Measurements from ENCODE around the gene ZG16B. TPM values are rescaled to one million over a fixed set of nuclear protein-coding genes. Genes with fewer than 3 reads are reported as not detected.
A peak's percentile ranks its signal among the peaks of the same experiment; 100 is the strongest.

ZG16B gene
- total RNA-seq, 1 donor = 0.27 TPM

- DNase-seq (ENCODE audit: low read depth) = no peak
- TF ChIP-seq CTCF (IDR thresholded peaks at IDR 0.05; ENCODE audit: insufficient read depth, low read length) = no peak
- no peak overlapping the region for H3K4me3 ChIP-seq (ENCODE audit: low read depth, low read length)
Measured at GRCh38 chr16:2792940-2793339, 37.2 kb upstream of the ZG16B start.

- H3K4me3 ChIP-seq (ENCODE audit: low read depth, low read length) = no peak overlapping the region
- DNase-seq (ENCODE audit: low read depth) = peak; percentile 37
- no peak for TF ChIP-seq CTCF (IDR thresholded peaks at IDR 0.05; ENCODE audit: insufficient read depth, low read length)
Measured at GRCh38 chr16:2795395-2796143, 34.5 kb upstream of the ZG16B start.

GRCh38 chr16:2798723-2799204, 31.3 kb upstream of the ZG16B start:
- DNase-seq (ENCODE audit: low read depth) = no peak
- H3K4me3 ChIP-seq (ENCODE audit: low read depth, low read length) = no peak overlapping the region
- TF ChIP-seq CTCF (IDR thresholded peaks at IDR 0.05; ENCODE audit: insufficient read depth, low read length) = no peak

GRCh38 chr16:2799205-2799858, 30.8 kb upstream of the ZG16B start:
- DNase-seq (ENCODE audit: low read depth) = no peak
- no peak overlapping the region for H3K4me3 ChIP-seq (ENCODE audit: low read depth, low read length)

GRCh38 chr16:2799859-2800226, 30.3 kb upstream of the ZG16B start:
- no peak for DNase-seq (ENCODE audit: low read depth)
- TF ChIP-seq CTCF (IDR thresholded peaks at IDR 0.05; ENCODE audit: insufficient read depth, low read length) = no peak
- H3K4me3 ChIP-seq (ENCODE audit: low read depth, low read length) = no peak overlapping the region

More at GRCh38 chr16:2799205-2799858, 30.8 kb upstream of the ZG16B start:
- no peak for TF ChIP-seq CTCF (IDR thresholded peaks at IDR 0.05; ENCODE audit: insufficient read depth, low read length)

GRCh38 chr16:2803545-2804195, 26.4 kb upstream of the ZG16B start:
- no peak overlapping the region for H3K4me3 ChIP-seq (ENCODE audit: low read depth, low read length)
- no peak for TF ChIP-seq CTCF (IDR thresholded peaks at IDR 0.05; ENCODE audit: insufficient read depth, low read length)
- no peak for DNase-seq (ENCODE audit: low read depth)
